Measurements from ENCODE around the gene AJM1.

Gene AJM1

GRCh38 chr9:136850866-136851775 lies 8.8 kb downstream of the AJM1 start:
- DNase-seq, result no peak

GRCh38 chr9:136851941-136852663 lies 9.8 kb downstream of the AJM1 start, which contains the start of gene MAMDC4:
TSS of gene MAMDC4 (plus strand) at chr9:136852346. CDS start at chr9:136852417, 71 bp downstream.
- DNase-seq, result no peak
- in situ Hi-C loops (cut with MboI; ENCODE audit: low pct_unique_long_range_greater_than_20kb, low sequenced_read_pairs), result no loop called here

More at GRCh38 chr9:136850866-136851775, 8.8 kb downstream of the AJM1 start:
- in situ Hi-C loops (cut with MboI; ENCODE audit: low pct_unique_long_range_greater_than_20kb, low sequenced_read_pairs), result no loop called here

DNA sequence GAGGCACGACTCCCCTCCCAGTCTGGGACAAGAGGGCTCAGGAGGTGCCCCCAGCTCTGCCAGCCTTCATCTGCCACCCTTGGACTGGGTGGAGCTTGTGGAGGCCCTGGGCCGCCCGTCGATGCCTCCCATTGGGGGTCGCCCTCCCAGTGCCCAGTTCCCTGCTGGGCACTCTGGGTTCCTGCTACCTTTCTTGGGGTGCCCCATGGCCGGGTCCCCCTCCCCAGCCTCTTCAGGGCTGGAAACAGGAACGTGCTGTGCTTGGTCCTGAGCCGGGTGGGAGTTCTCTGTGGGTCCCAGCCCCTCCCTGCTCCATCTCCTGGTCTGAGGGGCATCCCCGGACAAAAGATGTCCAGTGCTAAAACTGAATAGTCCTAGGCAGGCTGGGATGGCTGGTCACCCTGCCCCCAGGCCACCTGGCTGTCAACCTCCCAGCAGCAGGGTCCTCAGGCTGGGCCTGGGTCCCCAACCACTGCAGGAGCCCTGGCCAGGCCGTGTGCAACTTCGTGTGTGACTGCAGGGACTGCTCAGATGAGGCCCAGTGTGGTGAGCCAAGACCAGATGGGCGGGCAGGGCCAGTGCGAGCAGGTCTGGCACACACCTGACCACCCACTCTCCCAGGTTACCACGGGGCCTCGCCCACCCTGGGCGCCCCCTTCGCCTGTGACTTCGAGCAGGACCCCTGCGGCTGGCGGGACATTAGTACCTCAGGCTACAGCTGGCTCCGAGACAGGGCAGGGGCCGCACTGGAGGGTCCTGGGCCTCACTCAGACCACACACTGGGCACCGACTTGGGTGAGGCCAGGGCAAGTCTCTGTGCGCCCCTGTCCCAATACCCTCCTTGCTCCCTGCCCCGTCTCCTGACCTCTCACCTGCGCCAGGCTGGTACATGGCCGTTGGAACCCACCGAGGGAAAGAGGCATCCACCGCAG lies 10.7 kb downstream of the AJM1 start:
- no peak for DNase-seq
- in situ Hi-C loops (cut with MboI; ENCODE audit: low pct_unique_long_range_greater_than_20kb, low sequenced_read_pairs), result no loop called here

DNA sequence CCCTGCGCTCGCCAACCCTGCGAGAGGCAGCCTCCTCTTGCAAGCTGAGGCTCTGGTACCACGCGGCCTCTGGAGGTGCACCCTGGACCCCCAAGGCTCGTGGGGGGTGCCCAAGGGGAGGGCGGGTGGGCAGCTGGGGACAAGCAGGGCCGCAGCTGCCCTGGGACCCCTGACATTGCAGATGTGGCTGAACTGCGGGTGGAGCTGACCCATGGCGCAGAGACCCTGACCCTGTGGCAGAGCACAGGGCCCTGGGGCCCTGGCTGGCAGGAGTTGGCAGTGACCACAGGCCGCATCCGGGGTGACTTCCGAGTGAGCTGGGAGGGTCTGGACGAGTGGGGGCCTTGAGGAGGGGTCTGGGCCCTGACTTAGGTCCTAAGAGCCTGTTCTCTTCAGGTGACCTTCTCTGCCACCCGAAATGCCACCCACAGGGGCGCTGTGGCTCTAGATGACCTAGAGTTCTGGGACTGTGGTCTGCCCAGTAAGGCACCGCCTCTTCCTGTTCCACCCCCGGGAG lies 11.4 kb downstream of the AJM1 start:
- in situ Hi-C loops (cut with MboI; ENCODE audit: low pct_unique_long_range_greater_than_20kb, low sequenced_read_pairs), result no loop called here

GRCh38 chr9:136854113-136854841 lies 12.0 kb downstream of the AJM1 start:
- in situ Hi-C loops (cut with MboI; ENCODE audit: low pct_unique_long_range_greater_than_20kb, low sequenced_read_pairs), result no loop called here
- no peak for DNase-seq

More for the DNA sequence above, 11.4 kb downstream of the AJM1 start:
- no peak for DNase-seq

- DNase-seq, result no peak
- in situ Hi-C loops (cut with MboI; ENCODE audit: low pct_unique_long_range_greater_than_20kb, low sequenced_read_pairs), result no loop called here
Measured at GRCh38 chr9:136854842-136855460, 12.7 kb downstream of the AJM1 start.

DNA sequence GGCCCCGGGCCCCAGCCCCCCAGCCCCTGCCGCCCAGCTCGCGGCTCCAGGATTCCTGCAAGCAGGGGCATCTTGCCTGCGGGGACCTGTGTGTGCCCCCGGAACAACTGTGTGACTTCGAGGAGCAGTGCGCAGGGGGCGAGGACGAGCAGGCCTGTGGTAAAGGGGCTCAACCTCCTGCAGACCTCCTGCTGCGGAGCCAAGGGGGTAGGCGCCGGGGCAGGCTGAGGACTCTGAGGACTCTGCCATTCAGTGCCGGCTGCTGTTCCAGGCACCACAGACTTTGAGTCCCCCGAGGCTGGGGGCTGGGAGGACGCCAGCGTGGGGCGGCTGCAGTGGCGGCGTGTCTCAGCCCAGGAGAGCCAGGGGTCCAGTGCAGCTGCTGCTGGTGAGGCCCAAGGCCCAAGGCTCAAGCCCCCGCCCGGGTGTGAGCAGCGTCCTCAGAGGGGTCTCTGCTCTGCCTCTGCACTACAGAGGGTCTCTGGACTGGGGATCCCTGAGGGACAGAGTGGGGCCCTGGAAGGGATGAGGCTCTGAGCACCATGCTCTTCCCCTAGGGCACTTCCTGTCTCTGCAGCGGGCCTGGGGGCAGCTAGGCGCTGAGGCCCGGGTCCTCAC lies 13.3 kb downstream of the AJM1 start:
- in situ Hi-C loops (cut with MboI; ENCODE audit: low pct_unique_long_range_greater_than_20kb, low sequenced_read_pairs), result no loop called here
- DNase-seq, result no peak

GRCh38 chr9:136856079-136856476 lies 13.8 kb downstream of the AJM1 start:
- in situ Hi-C loops (cut with MboI; ENCODE audit: low pct_unique_long_range_greater_than_20kb, low sequenced_read_pairs), result no loop called here
- DNase-seq, result no peak

DNA sequence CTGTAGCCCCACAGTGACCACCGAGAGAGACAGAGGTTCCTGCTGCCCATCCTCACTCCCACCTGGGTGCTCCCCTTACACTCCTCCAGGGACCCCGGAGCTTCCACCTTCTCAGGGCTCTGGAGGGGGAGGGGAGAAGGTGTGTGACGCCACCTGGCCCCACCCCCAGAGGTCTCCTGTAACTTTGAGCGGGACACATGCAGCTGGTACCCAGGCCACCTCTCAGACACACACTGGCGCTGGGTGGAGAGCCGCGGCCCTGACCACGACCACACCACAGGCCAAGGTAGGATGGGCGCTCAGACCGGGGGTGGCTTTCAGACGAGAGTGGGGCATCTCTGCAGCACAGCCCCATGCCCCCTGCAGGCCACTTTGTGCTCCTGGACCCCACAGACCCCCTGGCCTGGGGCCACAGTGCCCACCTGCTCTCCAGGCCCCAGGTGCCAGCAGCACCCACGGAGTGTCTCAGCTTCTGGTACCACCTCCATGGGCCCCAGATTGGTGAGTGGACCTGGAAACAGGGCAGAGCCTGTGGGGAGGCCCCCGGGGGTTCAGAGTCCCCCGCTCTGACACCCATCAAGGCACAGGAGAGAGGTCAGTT lies 14.4 kb downstream of the AJM1 start:
- in situ Hi-C loops (cut with MboI; ENCODE audit: low pct_unique_long_range_greater_than_20kb, low sequenced_read_pairs), result no loop called here

GRCh38 chr9:136857166-136857565 lies 14.9 kb downstream of the AJM1 start:
- DNase-seq, result no peak
- in situ Hi-C loops (cut with MboI; ENCODE audit: low pct_unique_long_range_greater_than_20kb, low sequenced_read_pairs), result no loop called here

More for the DNA sequence above, 14.4 kb downstream of the AJM1 start:
- DNase-seq, result no peak

DNA sequence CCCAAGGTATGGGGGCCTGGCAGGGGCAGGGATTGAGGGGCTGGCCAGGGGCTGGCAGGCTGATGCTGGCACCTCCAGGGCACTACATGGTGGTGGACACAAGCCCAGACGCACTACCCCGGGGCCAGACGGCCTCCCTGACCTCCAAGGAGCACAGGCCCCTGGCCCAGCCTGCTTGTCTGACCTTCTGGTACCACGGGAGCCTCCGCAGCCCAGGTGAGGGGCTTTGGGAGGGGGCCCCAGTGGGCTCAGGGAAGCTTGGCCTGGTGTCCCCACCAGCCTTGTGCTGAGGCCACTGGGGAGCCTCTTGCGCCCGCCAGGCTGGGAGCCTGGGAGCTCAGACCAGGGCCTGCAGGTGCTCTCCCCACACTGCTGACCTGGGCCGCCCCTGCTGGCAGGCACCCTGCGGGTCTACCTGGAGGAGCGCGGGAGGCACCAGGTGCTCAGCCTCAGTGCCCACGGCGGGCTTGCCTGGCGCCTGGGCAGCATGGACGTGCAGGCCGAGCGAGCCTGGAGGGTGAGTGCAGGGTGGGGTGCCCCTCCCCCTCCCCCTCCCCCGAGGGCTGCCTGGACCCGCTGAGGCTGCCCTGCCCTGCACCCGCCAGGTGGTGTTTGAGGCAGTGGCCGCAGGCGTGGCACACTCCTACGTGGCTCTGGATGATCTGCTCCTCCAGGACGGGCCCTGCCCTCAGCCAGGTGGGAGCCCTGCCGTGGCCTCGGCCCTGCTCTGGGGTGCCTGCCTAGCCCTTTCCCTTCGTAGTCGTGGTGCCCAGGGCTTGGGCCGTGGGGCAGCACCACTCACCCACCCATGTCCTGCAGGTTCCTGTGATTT lies 15.5 kb downstream of the AJM1 start:
- no peak for DNase-seq
- in situ Hi-C loops (cut with MboI; ENCODE audit: low pct_unique_long_range_greater_than_20kb, low sequenced_read_pairs), result no loop called here

DNA sequence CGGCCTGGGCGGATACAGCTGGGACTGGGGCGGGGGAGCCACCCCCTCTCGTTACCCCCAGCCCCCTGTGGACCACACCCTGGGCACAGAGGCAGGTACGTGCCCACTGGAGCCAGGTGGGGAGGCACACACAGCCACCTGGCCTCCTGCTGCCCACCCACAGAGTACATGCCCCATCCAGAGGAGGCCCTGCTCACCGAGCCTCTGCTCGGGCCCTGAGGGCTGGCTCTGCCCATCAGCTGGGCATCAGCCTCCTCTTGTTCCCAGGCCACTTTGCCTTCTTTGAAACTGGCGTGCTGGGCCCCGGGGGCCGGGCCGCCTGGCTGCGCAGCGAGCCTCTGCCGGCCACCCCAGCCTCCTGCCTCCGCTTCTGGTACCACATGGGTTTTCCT lies 16.2 kb downstream of the AJM1 start:
- no peak for DNase-seq
- in situ Hi-C loops (cut with MboI; ENCODE audit: low pct_unique_long_range_greater_than_20kb, low sequenced_read_pairs), result no loop called here

GRCh38 chr9:136858844-136859757 lies 16.8 kb downstream of the AJM1 start:
- in situ Hi-C loops (cut with MboI; ENCODE audit: low pct_unique_long_range_greater_than_20kb, low sequenced_read_pairs), result no loop called here

GRCh38 chr9:136860529-136860928 lies 18.3 kb downstream of the AJM1 start:
- in situ Hi-C loops (cut with MboI; ENCODE audit: low pct_unique_long_range_greater_than_20kb, low sequenced_read_pairs), result no loop called here
- no peak for DNase-seq

More at GRCh38 chr9:136858844-136859757, 16.8 kb downstream of the AJM1 start:
- no peak for DNase-seq
